Adrenal gland (tissue), 5 donors: ENCODE results near the gene PTPRN2.

ENCODE experiments used
- POLR2A ChIP-seq, 2 donors: fragments of 450-650 bp; IDR thresholded peaks; one replicate each; pipeline ENCODE4 v1.6.1; 2017; ENCODE audit warnings: antibody characterized with exemption in 2 of 2, mild to moderate bottlenecking in 2 of 2, moderate library complexity in 1 of 2
- TF ChIP-seq, protein P1 (sequence below), 6 experiments: fragments of 450-650 bp in 4 of 6; fragments of 200-600 bp in 2 of 6; sonication (generic) in 1 of 6; IDR thresholded peaks; 1 replicate in 5 of 6; 2 replicates in 1 of 6; pipeline versions ENCODE4 v1.5.1 to v1.8.0; 2016 to 2021; ENCODE audit warnings: antibody characterized with exemption in 6 of 6, mild to moderate bottlenecking in 2 of 6, moderate library complexity in 1 of 6
- donor health status: DM: no; HTN: no; CAD: no.

DNA sequence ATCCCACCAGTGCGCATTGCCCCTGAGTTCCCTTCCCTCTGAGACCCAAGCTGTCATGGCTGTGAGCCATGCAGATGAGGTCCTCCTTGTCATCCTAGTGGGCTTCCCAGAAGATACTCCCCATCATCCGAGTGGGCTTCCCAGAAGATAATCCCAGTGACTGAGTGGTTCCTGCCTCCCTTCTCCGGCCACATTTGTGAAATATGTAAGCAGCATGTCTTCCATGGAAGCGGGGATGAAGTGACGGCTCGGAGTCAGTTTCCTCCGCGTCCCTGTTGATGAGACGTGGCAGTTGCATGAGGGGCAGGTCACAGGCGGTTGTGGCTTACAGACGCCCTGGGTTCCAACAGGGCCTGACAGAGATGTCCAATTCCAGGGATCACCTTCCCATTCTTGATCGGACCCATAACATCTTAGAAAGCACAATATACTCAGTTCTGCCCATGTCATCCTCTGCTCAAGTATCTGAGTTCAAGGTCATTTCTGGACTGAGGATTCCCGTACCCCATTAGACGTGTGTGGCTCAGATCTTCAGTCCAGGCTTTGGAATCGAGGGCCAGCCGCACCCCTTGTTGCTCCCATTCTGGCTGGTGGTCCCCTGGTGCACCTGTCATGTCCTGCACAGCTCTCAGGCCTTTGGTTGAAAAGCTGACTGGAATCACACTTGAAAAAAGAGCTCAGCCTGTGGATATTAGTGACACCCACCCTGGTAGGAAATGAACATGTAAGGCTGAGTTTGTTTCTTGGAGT is 166.9 kb downstream of the PTPRN2 start:
- TF ChIP-seq, protein P1, sequence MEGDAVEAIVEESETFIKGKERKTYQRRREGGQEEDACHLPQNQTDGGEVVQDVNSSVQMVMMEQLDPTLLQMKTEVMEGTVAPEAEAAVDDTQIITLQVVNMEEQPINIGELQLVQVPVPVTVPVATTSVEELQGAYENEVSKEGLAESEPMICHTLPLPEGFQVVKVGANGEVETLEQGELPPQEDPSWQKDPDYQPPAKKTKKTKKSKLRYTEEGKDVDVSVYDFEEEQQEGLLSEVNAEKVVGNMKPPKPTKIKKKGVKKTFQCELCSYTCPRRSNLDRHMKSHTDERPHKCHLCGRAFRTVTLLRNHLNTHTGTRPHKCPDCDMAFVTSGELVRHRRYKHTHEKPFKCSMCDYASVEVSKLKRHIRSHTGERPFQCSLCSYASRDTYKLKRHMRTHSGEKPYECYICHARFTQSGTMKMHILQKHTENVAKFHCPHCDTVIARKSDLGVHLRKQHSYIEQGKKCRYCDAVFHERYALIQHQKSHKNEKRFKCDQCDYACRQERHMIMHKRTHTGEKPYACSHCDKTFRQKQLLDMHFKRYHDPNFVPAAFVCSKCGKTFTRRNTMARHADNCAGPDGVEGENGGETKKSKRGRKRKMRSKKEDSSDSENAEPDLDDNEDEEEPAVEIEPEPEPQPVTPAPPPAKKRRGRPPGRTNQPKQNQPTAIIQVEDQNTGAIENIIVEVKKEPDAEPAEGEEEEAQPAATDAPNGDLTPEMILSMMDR (IDR thresholded peaks at IDR 0.05), result no peak
- no peak for TF ChIP-seq POLR2A (IDR thresholded peaks at IDR 0.05)
